Measurements from ENCODE around the gene ASF1A.

ASF1A gene

GRCh38 chr6:118917546-118918328 is 23.8 kb downstream of the ASF1A start:
- DNase-seq: no peak

GRCh38 chr6:118918329-118918725 is 24.4 kb downstream of the ASF1A start:
- DNase-seq: no peak

- DNase-seq: no peak
Measured at GRCh38 chr6:118921084-118921483, 27.1 kb downstream of the ASF1A start.

GRCh38 chr6:118923035-118923434 is 29.1 kb downstream of the ASF1A start:
- DNase-seq: no peak

- no peak for DNase-seq
Measured at GRCh38 chr6:118930680-118931079, 36.7 kb downstream of the ASF1A start.

- no peak for DNase-seq
Measured at GRCh38 chr6:118931436-118931835, 37.5 kb downstream of the ASF1A start.

GRCh38 chr6:118932421-118932820 is 38.5 kb downstream of the ASF1A start:
- DNase-seq: no peak

GRCh38 chr6:118933855-118934460 is 40.0 kb downstream of the ASF1A start:
- no peak for DNase-seq

- peak; percentile 91 for DNase-seq
Measured at GRCh38 chr6:118934461-118935330, 40.7 kb downstream of the ASF1A start, which contains the start of gene MCM9. Gene MCM9, minus strand, starts transcription at chr6:118935159. Its CDS starts 3,436 bp downstream, at chr6:118931723.

- no peak for DNase-seq
Measured at GRCh38 chr6:118935331-118935668, 41.3 kb downstream of the ASF1A start.

GRCh38 chr6:118935978-118936703 is 42.2 kb downstream of the ASF1A start:
- no peak for DNase-seq

GRCh38 chr6:118939683-118940082 is 45.7 kb downstream of the ASF1A start:
- DNase-seq: no peak

- no peak for DNase-seq
Measured at GRCh38 chr6:118940770-118941169, 46.8 kb downstream of the ASF1A start.

GRCh38 chr6:118945217-118945616 is 51.3 kb downstream of the ASF1A start:
- no peak for DNase-seq

GRCh38 chr6:118952683-118953082 is 58.7 kb downstream of the ASF1A start:
- no peak for DNase-seq

GRCh38 chr6:118953391-118953790 is 59.4 kb downstream of the ASF1A start:
- DNase-seq: no peak
